Dedifferentiated amniotic fluid mesenchymal stem cell (primary cell): ENCODE measurements around the gene AMHR2.
A peak's percentile ranks its signal among the peaks of the same experiment; 100 is the strongest.

Experiments
- DNase-seq: peaks from one replicate; pipeline ENCODE4 v3.0.0-alpha.2; 2016; ENCODE audit errors: extremely low spot score

The AMHR2 gene

GRCh38 chr12:53452159-53453077 is 28.8 kb downstream of the AMHR2 start:
- DNase-seq: peak; percentile 72

- DNase-seq: no peak
These were observed 30.4 kb downstream of the AMHR2 start for GRCh38 chr12:53453953-53454640.

- DNase-seq: no peak
These were observed 31.1 kb downstream of the AMHR2 start for GRCh38 chr12:53454707-53455106.

- no peak for DNase-seq
These were observed 33.2 kb downstream of the AMHR2 start for GRCh38 chr12:53456654-53457366.

- DNase-seq: no peak
These were observed 35.4 kb downstream of the AMHR2 start for GRCh38 chr12:53459097-53459496.

GRCh38 chr12:53461059-53461458 is 37.4 kb downstream of the AMHR2 start:
- DNase-seq: no peak

- no peak for DNase-seq
These were observed 37.9 kb downstream of the AMHR2 start for GRCh38 chr12:53461591-53461990.

- DNase-seq: no peak
These were observed 39.3 kb downstream of the AMHR2 start for GRCh38 chr12:53462935-53463334.

DNA sequence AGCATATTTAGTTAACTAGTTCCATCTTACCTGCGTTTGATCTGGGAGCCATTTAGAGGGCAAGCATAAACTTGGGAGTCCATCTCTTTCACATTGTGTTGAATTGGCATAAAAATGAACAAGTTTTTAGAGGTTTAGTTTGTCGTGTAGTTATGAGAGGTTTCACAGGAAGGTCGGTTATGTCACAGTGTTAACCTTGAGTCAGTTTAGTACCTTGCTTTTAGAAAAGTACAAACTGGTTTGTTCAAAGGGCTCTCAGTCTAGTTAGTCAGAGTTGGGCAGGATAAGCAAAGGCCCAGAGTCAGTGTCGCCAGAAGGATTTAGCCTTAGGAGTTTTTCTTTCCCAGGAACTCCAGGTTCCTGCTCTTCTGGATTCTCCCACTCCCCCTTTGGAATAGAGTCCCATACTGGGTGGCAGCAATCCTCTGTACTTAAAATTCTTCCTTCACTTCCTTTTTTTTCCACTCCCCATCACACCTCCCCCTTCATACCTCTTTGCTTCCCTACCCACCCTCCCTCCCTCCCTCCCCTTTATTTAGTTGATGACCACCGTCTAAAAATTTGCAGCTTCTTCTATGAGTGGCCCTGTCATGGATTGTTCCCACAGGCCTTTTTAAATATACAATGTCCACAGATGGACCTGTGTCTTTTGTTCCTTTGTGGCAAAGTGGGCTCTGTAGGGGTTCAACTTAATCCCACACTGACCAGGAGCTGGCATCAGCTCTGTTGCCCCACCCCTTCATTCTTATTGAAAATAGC is 40.3 kb downstream of the AMHR2 start:
- no peak for DNase-seq

DNA sequence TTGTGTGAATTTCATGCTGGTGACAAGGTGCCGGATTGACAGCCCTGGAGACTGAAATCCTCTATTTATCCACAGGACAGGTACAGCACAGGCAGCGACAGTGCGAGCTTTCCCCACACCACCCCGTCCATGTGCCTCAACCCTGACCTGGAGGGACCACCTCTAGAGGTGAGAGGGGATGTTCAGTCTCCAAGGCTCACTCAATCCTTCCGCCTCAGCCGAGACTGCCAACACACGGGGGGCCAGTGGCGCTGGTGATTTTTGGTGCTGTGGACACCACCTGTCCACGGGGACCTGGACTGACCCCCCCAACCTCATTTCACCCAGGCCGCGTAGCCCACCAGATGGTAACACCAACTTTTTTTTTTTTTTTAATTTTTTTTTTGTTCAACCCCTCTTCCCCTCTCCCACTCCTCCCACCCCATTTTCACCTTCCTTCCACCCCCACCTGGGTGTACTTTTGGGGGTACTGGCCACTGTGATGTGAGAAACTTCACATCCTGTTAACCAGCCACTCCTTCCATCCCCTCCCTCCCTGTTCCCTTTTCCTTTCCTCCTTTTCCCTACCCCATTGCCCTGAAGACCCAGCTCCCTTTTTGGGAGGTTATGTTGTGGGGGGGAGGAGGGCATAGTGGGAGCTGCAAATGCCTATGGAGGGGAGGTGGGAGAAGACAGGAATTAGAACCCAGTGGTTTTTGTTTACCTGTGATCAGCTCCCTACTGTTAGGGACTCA is 41.2 kb downstream of the AMHR2 start:
- no peak for DNase-seq

GRCh38 chr12:53465679-53466078 is 42.0 kb downstream of the AMHR2 start:
- no peak for DNase-seq

- DNase-seq: no peak
These were observed 43.0 kb downstream of the AMHR2 start for GRCh38 chr12:53466640-53467039.

DNA sequence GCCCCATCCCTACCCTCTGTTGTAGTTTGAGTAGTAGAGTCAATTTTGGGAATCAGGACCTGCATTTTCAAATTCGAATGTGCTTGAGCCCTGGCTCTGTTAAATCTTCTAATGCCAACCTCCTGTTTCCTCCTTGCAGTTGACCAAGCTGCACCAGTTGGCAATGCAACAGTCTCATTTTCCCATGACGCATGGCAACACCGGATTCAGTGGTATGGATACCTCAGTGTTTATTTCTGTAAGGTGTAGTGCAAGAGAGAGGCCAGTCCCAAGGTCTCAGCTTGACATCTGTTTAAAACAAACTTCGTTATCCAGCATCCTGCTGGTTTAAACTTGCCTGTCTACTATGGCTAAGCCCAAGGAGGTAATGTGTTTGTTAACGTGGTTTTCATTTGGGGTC is 43.4 kb downstream of the AMHR2 start:
- DNase-seq: no peak

- DNase-seq: no peak
These were observed 44.2 kb downstream of the AMHR2 start for GRCh38 chr12:53467880-53468279.

GRCh38 chr12:53468282-53468681 is 44.6 kb downstream of the AMHR2 start:
- no peak for DNase-seq

DNA sequence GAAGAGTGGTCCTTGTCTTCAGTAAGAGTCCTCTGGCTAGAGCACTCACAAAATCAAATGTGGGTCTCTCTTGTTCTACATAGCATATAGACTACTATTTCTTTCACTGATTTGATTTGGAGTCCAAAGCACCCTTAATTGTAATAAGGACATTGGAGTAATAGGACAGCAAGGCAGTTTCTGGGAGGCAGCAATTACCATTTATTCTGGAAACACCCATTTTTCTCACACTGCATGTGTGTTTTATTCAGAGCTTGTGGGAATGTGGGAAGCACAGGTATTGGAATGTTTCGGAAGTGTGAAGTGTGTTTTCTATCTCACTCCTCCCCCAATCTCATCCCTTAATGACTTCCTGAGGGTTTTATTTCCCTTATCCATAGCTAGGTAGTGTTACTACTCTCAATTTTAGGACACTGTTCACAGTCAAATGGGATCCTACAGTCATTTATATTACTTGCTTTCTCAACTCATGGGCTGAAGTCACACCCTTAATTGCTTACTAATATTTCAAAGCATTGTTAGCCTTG is 48.5 kb downstream of the AMHR2 start:
- no peak for DNase-seq

DNA sequence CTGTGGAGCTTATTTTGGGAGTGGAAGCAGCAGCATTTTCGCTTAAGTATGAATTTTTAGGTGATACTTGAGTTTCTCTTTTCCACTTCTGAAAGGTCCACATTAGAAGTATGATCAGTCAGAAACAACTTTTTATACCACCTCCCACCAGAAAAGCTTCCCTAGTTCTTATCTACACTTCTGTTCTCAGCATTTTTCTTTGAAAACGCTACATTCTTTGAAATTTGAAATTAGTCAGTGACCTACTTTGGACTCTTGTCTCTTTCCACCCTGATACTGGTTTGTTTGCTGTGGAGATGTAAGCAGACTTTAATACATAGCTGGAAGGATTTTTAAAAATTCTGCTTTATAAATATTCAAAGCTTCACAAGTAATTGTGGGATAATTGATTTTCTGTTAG is 50.4 kb downstream of the AMHR2 start:
- no peak for DNase-seq

DNA sequence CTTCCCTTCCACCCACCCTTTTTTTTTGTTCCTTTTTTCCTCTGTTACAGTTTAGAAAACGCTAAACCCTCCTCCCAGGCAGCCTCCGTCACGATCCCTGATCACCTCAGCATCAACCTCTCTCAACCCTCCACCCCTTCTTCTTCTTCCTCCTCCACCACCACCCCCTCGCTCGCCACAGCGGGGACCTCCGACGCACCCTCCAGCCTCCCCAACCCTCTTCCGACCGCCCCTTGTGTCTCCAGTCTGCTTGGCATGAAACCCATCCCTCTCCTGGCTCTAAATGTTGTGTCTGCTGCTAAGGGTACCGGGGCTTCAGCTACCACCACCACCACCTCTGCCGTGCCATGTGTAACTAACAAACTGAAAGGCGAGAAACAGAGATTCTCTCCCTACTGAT is 51.2 kb downstream of the AMHR2 start:
- DNase-seq: no peak

- DNase-seq: no peak
These were observed 53.1 kb downstream of the AMHR2 start for GRCh38 chr12:53476769-53477209.

- DNase-seq: no peak
These were observed 55.2 kb downstream of the AMHR2 start for GRCh38 chr12:53478865-53479264.

DNA sequence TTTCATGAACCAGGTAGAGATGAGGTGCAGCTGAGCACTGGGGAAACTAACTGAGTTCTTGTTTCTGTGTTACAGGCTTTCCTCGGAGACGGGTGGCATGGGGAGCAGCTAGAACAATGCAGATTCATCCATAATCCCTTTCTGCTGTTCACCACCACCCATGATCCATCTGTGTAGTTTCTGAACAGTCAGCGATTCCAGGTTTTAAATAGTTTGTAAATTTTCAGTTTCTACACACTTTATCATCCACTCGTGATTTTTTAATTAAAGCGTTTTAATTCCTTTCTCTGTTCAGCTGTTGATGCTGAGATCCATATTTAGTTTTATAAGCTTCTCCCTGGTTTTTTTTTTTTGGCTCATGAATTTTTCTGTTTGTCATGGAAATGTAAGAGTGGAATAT is 55.7 kb downstream of the AMHR2 start:
- DNase-seq: no peak
